ENCODE results near the gene AP1S1. TPM values are rescaled to one million over a fixed set of nuclear protein-coding genes. Genes with fewer than 3 reads are reported as not detected.

AP1S1 gene
- polyA plus RNA-seq, 2 of the 4 experiments (the other 2 are of a cell fraction) = 107 to 181 TPM

DNA sequence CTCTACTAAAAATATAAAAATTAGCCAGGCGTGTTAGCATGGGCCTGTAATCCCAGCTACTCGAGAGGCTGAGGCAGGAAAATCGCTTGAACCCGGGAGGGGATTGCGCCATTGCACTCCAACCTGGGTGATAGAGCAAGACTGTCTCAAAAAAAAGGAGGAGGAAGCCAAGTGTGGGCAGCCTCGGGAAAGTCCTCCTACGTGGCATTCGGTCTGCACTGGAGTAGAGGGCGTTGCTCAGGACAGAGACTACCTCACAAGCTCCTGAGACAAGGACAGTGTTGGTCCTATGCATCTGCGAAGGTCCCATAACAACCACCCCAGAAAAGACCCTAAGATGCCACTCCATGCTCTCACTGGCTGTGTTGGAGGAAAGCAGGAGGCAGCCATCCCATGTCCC is 37.4 kb upstream of the AP1S1 start:
- DNase-seq (ENCODE audit: low read depth in 1 of 2, low spot score in 1 of 2) = no peak
- WGBS (ENCODE audit: missing lambda C conversion rate) = 22% methylated on average over 10 of the region's 10 CpGs
- no peaks in the 10 kb centered on the region for H3K9me3 ChIP-seq
- ChIA-PET POLR2A (interaction anchor here (0.8 to 4.2 kb wide), 5 partner anchors 8 to 227 kb away, joined by 3 to 51 read pairs (median 6); partner anchors contain the start of genes SERPINE1 and UFSP1), CTCF (interaction anchor here (0.9 to 32.8 kb wide), 7 partner anchors 10 to 222 kb away, joined by 3 to 600 read pairs (median 3); partner anchors contain the start of gene SERPINE1)
- H3K4me2 ChIP-seq = peak overlapping the region; percentile 68
- peak overlapping the region; percentile 94 to 95 for H3K27ac ChIP-seq
- FAIRE-seq = no peak
- peak; percentile 76 for TF ChIP-seq EHF (CRISPR knock-in tag; IDR thresholded peaks at IDR 0.05)
- peak; percentile 33 for TF ChIP-seq ZFP36 (IDR thresholded peaks at IDR 0.05; ENCODE audit: borderline replicate concordance, partially characterized antibody)
- no peak for TF ChIP-seq MAFK (IDR thresholded peaks at IDR 0.05; ENCODE audit: partially characterized antibody)
- peak; percentile 8 to 79; a peak in 3 of 4 replicates for TF ChIP-seq CEBPB (IDR thresholded peaks at IDR 0.05)
- TF ChIP-seq, protein P1, sequence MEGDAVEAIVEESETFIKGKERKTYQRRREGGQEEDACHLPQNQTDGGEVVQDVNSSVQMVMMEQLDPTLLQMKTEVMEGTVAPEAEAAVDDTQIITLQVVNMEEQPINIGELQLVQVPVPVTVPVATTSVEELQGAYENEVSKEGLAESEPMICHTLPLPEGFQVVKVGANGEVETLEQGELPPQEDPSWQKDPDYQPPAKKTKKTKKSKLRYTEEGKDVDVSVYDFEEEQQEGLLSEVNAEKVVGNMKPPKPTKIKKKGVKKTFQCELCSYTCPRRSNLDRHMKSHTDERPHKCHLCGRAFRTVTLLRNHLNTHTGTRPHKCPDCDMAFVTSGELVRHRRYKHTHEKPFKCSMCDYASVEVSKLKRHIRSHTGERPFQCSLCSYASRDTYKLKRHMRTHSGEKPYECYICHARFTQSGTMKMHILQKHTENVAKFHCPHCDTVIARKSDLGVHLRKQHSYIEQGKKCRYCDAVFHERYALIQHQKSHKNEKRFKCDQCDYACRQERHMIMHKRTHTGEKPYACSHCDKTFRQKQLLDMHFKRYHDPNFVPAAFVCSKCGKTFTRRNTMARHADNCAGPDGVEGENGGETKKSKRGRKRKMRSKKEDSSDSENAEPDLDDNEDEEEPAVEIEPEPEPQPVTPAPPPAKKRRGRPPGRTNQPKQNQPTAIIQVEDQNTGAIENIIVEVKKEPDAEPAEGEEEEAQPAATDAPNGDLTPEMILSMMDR (IDR thresholded peaks at IDR 0.05) = no peak
- 0 out of 2 replicates have a peak, but pooled peaks have one; percentile 3 for TF ChIP-seq HOXB5 (CRISPR knock-in tag; IDR thresholded peaks at IDR 0.05)
- peaks cover 67% of the 10 kb centered on the region for H3K4me1 ChIP-seq
- no peak overlapping the region for H3K4me3 ChIP-seq
- peak; percentile 30 to 54; a peak in 5 of 6 replicates for ATAC-seq

DNA sequence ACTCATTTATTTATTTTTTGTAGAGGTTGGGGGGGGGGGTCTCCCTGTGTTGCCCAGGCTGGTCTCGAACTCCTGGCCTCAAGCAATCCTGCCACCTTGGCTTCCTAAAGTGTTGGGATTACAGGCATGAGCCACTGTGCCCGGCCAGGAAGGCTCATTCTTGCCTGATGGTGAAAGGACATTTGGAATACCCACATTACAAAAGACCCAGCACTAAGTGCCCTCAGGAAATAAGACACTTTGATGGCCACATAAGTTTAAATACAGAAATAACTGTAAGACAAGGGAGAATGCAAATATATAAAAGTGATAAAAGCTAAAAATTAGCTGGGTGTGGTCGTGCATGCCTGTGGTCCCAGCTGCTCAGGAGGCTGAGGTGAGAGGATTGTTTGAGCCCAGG is 35.4 kb upstream of the AP1S1 start:
- FAIRE-seq (no peak), DNase-seq (ENCODE audit: low read depth in 1 of 2, low spot score in 1 of 2) (no peak), ATAC-seq (no peak)
- ChIA-PET POLR2A (interaction anchor here (1.2 to 4.2 kb wide), 4 partner anchors 8 to 229 kb away, joined by 3 to 51 read pairs (median 24); partner anchors contain the start of genes SERPINE1 and UFSP1), CTCF (interaction anchor here (0.5 to 32.8 kb wide), 5 partner anchors 15 to 173 kb away, joined by 3 to 600 read pairs (median 4); no protein-coding TSS in a partner anchor)
- Histone ChIP-seq H3K9me3 (no peaks in the 10 kb centered on the region), H3K4me3 (no peak overlapping the region), H3K4me1 (peaks cover 83% of the 10 kb centered on the region), H3K27ac (peak overlapping the region; percentile 94 to 95), H3K4me2 (peak overlapping the region; percentile 68)
- 41% methylated on average over 3 of the region's 3 CpGs for WGBS (ENCODE audit: missing lambda C conversion rate)
- no peak for TF ChIP-seq SREBF2 (IDR thresholded peaks at IDR 0.05)

DNA sequence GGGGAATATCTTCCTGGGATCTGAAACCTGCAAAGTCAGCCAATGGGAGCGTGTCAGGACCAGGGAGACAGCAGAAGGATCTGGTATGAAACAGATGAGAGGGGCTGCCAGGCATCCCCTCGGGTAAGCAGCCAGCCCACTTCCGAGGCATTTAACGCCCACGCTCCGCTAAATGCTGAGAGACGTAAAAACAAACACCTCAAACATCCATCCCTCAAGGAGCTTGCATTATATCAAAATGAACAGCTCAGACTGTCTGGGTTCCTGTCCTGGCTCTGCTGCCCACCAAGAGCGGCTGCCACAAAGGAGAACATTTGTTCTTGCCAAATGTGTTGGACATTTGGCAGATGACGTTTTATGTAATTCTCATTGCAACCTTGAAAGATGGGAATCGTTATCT is 34.4 kb upstream of the AP1S1 start:
- H3K9me3 ChIP-seq = no peaks in the 10 kb centered on the region
- ChIA-PET CTCF (interaction anchor here (1.5 to 32.8 kb wide), 4 partner anchors 10 to 163 kb away, joined by 4 to 600 read pairs (median 5); no protein-coding TSS in a partner anchor), POLR2A (interaction anchor here (4.2 kb wide), 1 partner anchor 20 kb away, joined by 41 read pairs; no protein-coding TSS in a partner anchor)
- H3K4me1 ChIP-seq = peaks cover 83% of the 10 kb centered on the region
- ATAC-seq (no peak), FAIRE-seq (no peak), DNase-seq (ENCODE audit: low read depth in 1 of 2, low spot score in 1 of 2) (no peak)
- 89% methylated on average over 10 of the region's 10 CpGs for WGBS (ENCODE audit: missing lambda C conversion rate)
- TF ChIP-seq FOSL2 (IDR thresholded peaks at IDR 0.05) = no peak
- TF ChIP-seq FOSL2 (CRISPR knock-in tag; IDR thresholded peaks at IDR 0.05) = no peak
- TF ChIP-seq, protein P2, sequence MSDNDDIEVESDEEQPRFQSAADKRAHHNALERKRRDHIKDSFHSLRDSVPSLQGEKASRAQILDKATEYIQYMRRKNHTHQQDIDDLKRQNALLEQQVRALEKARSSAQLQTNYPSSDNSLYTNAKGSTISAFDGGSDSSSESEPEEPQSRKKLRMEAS (IDR thresholded peaks at IDR 0.05) = no peak
- no peak for TF ChIP-seq NPAS2 (CRISPR knock-in tag; IDR thresholded peaks at IDR 0.05; ENCODE audit: borderline replicate concordance)
- no peak for TF ChIP-seq CHD2 (IDR thresholded peaks at IDR 0.05; ENCODE audit: low read length, partially characterized antibody)
- TF ChIP-seq, protein P3, sequence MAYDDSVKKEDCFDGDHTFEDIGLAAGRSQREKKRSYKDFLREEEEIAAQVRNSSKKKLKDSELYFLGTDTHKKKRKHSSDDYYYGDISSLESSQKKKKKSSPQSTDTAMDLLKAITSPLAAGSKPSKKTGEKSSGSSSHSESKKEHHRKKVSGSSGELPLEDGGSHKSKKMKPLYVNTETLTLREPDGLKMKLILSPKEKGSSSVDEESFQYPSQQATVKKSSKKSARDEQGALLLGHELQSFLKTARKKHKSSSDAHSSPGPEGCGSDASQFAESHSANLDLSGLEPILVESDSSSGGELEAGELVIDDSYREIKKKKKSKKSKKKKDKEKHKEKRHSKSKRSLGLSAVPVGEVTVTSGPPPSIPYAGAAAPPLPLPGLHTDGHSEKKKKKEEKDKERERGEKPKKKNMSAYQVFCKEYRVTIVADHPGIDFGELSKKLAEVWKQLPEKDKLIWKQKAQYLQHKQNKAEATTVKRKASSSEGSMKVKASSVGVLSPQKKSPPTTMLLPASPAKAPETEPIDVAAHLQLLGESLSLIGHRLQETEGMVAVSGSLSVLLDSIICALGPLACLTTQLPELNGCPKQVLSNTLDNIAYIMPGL (CRISPR knock-in tag; IDR thresholded peaks at IDR 0.05; ENCODE audit: borderline replicate concordance) = no peak
- TF ChIP-seq, protein P4, sequence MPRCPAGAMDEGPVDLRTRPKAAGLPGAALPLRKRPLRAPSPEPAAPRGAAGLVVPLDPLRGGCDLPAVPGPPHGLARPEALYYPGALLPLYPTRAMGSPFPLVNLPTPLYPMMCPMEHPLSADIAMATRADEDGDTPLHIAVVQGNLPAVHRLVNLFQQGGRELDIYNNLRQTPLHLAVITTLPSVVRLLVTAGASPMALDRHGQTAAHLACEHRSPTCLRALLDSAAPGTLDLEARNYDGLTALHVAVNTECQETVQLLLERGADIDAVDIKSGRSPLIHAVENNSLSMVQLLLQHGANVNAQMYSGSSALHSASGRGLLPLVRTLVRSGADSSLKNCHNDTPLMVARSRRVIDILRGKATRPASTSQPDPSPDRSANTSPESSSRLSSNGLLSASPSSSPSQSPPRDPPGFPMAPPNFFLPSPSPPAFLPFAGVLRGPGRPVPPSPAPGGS (IDR thresholded peaks at IDR 0.05) = no peak
- TF ChIP-seq RAD21 (conservative IDR thresholded peaks at IDR 0.05 in 1 of 2, IDR thresholded peaks at IDR 0.05 in 1 of 2) = no peak
- TF ChIP-seq POLR2A (IDR thresholded peaks at IDR 0.05; ENCODE audit: low read length) = no peak
- TF ChIP-seq ESRRA (IDR thresholded peaks at IDR 0.05; ENCODE audit: borderline replicate concordance, low read length) = no peak
- TF ChIP-seq SREBF2 (IDR thresholded peaks at IDR 0.05) = no peak
- no peak for TF ChIP-seq GATA3 (IDR thresholded peaks at IDR 0.05; ENCODE audit: borderline replicate concordance)
- TF ChIP-seq, protein P5, sequence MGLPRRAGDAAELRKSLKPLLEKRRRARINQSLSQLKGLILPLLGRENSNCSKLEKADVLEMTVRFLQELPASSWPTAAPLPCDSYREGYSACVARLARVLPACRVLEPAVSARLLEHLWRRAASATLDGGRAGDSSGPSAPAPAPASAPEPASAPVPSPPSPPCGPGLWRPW (IDR thresholded peaks at IDR 0.05) = no peak
- H3K27ac ChIP-seq = peak overlapping the region; percentile 94 to 95
- no peak overlapping the region for H3K4me2 ChIP-seq
- H3K4me3 ChIP-seq = no peak overlapping the region

Measured in A549 (cell line).